Measurements from ENCODE around the gene ATP6V1F.
A peak's percentile ranks its signal among the peaks of the same experiment; 100 is the strongest.

Gene ATP6V1F, protein sequence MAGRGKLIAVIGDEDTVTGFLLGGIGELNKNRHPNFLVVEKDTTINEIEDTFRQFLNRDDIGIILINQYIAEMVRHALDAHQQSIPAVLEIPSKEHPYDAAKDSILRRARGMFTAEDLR

DNA sequence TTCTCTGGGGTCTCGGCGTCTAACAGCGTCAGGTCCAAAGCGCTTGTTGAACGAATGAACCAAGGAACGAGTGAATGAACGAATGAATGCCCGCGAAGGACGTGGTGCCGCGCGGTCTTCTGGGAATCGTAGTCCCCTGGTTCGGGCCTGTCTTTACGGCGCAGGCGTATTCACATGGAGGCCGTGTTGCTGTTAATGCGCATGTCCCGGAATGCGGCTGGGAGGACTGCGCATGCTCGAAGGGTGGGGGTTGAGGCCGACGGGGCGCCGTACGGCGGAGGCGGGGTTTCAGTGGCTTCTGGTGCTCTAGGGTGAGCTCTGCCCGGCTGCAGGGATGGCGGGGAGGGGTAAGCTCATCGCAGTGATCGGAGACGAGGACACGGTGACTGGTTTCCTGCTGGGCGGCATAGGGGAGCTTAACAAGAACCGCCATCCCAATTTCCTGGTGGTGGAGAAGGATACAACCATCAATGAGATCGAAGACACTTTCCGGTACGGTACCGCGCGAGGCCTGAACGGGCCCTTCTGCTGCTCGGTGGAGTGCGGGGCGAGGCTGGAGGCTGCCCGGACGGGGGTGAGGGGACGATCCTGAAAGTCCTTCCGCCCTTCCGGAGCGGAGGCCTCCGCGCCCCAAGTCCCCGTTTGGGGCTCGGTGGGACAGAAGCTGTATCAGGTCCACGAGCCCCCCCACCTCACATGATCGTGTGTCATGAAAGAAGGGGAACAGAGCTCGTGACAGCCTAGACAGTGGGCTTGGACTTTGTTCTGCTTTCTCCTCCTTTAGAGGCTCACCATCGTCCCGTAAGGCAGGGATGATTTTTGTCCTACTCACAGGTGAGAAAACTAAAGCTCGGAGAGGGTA, at the start of gene ATP6V1F:
Gene ATP6V1F, plus strand, starts transcription at position 286 of the 862 bp plus-strand sequence. Its CDS starts 49 bp downstream, at position 335.
- Histone ChIP-seq H3K9me3 (ENCODE audit: control insufficient read depth, insufficient read depth, low read length) (no peaks in the 10 kb centered on the region), H3K27ac (ENCODE audit: low read length) (no peak within 1 kb of the TSS), H3K4me3 (ENCODE audit: low read length) (peak within 1 kb of the TSS; percentile 62), H3K36me3 (ENCODE audit: control insufficient read depth, insufficient read depth, low read length) (0 out of 2 replicates have a peak, but pooled peaks cover 3% of the 10 kb centered on the region), H3K27me3 (ENCODE audit: control insufficient read depth, insufficient read depth, low read length) (no peaks in the 10 kb centered on the region), H3K4me1 (ENCODE audit: control insufficient read depth, insufficient read depth, low read length) (no peaks in the 10 kb centered on the region)
- WGBS (ENCODE audit: insufficient coverage, insufficient read length) = no CpG with 5 or more reads among the region's 65 CpGs
- DNase-seq (ENCODE audit: low read depth, low spot score) = peak; percentile 97

DNA sequence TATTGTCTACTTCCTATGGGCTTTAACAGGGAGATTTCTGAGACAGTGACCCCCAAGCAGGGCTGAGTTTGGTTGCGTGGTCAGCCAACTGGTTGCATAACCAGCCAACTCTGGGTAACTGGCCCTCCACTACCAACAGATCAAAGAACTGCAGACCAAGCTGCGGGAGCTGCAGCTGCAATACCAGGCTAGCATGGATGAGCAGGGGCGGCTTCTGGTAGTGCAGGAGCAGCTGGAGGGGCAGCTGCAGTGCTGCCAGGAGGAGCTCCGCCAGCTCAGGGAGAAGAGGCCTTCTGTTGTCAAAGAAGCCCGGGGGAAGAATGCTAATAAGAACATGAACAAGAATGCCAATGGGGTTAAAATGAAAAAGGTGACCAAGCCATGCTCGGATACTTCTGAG, 48.2 kb upstream of the ATP6V1F start:
- Histone ChIP-seq H3K27me3 (ENCODE audit: control insufficient read depth, insufficient read depth, low read length) (no peaks in the 10 kb centered on the region), H3K4me3 (ENCODE audit: low read length) (no peak overlapping the region), H3K9me3 (ENCODE audit: control insufficient read depth, insufficient read depth, low read length) (no peaks in the 10 kb centered on the region), H3K27ac (ENCODE audit: low read length) (no peak overlapping the region), H3K4me1 (ENCODE audit: control insufficient read depth, insufficient read depth, low read length) (0 out of 2 replicates have a peak, but pooled peaks cover 3% of the 10 kb centered on the region), H3K36me3 (ENCODE audit: control insufficient read depth, insufficient read depth, low read length) (peaks cover 2% of the 10 kb centered on the region; the same call in 1 of the 2 replicates)
- DNase-seq (ENCODE audit: low read depth, low spot score) = no peak
- WGBS (ENCODE audit: insufficient coverage, insufficient read length) = no CpG with 5 or more reads among the region's 6 CpGs

DNA sequence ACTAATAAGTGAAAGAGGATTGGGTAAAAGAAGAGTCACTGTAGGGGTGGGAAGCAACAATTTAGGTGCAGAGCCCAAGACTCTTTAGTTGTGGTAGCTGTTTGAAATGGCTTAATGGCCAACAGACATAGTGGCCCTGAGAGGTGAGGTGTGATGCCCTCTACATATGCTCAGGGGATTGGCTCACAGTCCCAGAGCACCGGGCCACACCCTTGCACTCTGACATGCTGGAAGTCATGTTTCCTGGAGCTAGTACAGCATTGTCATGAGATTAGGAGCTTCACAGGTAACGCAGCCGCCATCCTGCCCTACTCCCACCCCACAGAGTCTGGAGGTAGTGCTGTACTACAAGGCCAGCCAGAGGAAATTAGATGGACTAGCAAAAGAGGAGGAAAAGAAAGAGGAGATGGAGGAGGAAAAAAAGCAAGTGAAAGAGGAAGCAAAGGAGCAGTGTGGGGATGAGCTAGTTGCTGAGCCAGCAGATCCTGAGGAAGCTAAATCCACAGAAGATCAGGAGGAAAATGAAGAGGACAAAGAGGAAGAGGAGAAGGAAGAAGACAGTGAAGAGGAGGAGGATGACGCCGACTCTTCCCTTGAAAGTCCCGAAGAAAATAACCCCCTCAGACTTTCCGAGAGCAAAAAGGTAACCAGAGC, 47.2 kb upstream of the ATP6V1F start:
- no peak for DNase-seq (ENCODE audit: low read depth, low spot score)
- Histone ChIP-seq H3K9me3 (ENCODE audit: control insufficient read depth, insufficient read depth, low read length) (no peaks in the 10 kb centered on the region), H3K27ac (ENCODE audit: low read length) (no peak overlapping the region), H3K36me3 (ENCODE audit: control insufficient read depth, insufficient read depth, low read length) (no peaks in the 10 kb centered on the region), H3K4me1 (ENCODE audit: control insufficient read depth, insufficient read depth, low read length) (0 out of 2 replicates have a peak, but pooled peaks cover 3% of the 10 kb centered on the region), H3K27me3 (ENCODE audit: control insufficient read depth, insufficient read depth, low read length) (no peaks in the 10 kb centered on the region), H3K4me3 (ENCODE audit: low read length) (no peak overlapping the region)
- no CpG with 5 or more reads among the region's 7 CpGs for WGBS (ENCODE audit: insufficient coverage, insufficient read length)

DNA sequence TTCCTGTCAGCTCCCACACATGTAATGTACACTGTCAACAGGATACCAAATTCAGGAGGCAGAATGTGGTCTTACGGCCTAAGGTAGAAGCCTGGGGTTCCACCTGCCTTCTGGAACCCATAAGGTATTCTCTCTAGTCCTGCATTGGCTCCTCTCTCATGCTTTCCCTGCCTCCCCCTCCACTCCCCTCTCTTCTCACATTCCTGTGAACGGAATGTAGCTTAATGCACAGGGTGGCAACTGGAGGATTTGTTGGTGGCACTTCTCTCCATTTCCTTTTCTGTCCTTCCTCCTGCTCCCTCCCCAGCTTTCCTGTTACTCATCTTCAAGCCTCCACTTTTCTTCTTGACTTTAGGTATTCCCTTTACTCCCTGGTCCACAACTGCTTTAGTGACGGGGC, 44.0 kb upstream of the ATP6V1F start:
- Histone ChIP-seq H3K4me3 (ENCODE audit: low read length) (no peak overlapping the region), H3K27me3 (ENCODE audit: control insufficient read depth, insufficient read depth, low read length) (no peaks in the 10 kb centered on the region), H3K9me3 (ENCODE audit: control insufficient read depth, insufficient read depth, low read length) (no peaks in the 10 kb centered on the region), H3K27ac (ENCODE audit: low read length) (no peak overlapping the region), H3K36me3 (ENCODE audit: control insufficient read depth, insufficient read depth, low read length) (no peaks in the 10 kb centered on the region), H3K4me1 (ENCODE audit: control insufficient read depth, insufficient read depth, low read length) (no peaks in the 10 kb centered on the region)
- no CpG with 5 or more reads among the region's 3 CpGs for WGBS (ENCODE audit: insufficient coverage, insufficient read length)
- DNase-seq (ENCODE audit: low read depth, low spot score) = no peak

DNA sequence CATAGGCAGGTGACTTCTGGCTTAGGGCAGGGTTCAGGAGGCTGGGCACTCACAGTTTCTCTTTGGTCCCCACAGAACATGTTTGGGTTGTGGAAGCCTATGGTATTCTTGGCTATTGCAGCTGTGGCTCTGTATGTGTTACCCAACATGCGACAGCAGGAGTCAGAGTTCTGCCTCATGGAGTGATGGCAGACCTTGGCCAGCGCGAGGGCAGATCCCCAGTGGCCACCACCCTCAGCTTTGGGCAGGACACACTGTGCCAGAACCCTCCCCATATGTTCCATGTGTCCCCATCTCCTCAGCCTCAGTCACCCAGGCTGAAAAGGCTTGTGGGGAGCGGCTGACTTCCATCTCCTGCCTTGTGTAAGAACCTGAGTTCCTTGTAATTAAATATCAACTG, 40.9 kb upstream of the ATP6V1F start:
- H3K36me3 ChIP-seq (ENCODE audit: control insufficient read depth, insufficient read depth, low read length) = no peaks in the 10 kb centered on the region
- no CpG with 5 or more reads among the region's 4 CpGs for WGBS (ENCODE audit: insufficient coverage, insufficient read length)
- no peak for DNase-seq (ENCODE audit: low read depth, low spot score)

DNA sequence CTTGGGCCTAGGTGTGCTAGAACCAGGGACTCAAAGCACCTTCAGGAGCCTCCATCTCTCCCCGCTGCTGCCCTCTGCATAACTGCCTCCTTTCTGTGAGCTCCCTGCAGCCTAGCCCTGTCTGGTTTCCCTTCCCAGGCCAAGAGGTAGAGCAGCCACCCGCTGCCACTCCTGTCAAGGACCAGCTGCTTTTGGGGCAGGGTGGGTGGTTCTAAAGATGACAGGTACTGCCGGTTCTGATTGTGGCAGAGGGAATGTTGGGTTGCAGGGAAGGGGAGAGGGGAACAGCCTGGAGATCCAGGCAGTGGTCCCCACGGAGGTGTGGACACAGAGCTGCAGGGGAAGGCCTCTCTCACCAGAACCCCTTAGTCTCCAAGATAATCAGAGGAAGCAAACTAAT, 36.1 kb upstream of the ATP6V1F start:
- no peaks in the 10 kb centered on the region for H3K36me3 ChIP-seq (ENCODE audit: control insufficient read depth, insufficient read depth, low read length)
- H3K27ac ChIP-seq (ENCODE audit: low read length) = no peak overlapping the region
- no peaks in the 10 kb centered on the region for H3K9me3 ChIP-seq (ENCODE audit: control insufficient read depth, insufficient read depth, low read length)
- H3K4me1 ChIP-seq (ENCODE audit: control insufficient read depth, insufficient read depth, low read length) = peaks cover 6% of the 10 kb centered on the region; the same call in 1 of the 2 replicates
- WGBS (ENCODE audit: insufficient coverage, insufficient read length) = no CpG with 5 or more reads among the region's 4 CpGs
- no peak for DNase-seq (ENCODE audit: low read depth, low spot score)
- no peak overlapping the region for H3K4me3 ChIP-seq (ENCODE audit: low read length)
- peaks cover 8% of the 10 kb centered on the region; the same call in 1 of the 2 replicates for H3K27me3 ChIP-seq (ENCODE audit: control insufficient read depth, insufficient read depth, low read length)

More for the DNA sequence above, 40.9 kb upstream of the ATP6V1F start:
- no peak overlapping the region for H3K4me3 ChIP-seq (ENCODE audit: low read length)
- H3K27ac ChIP-seq (ENCODE audit: low read length) = no peak overlapping the region
- no peaks in the 10 kb centered on the region for H3K4me1 ChIP-seq (ENCODE audit: control insufficient read depth, insufficient read depth, low read length)
- H3K27me3 ChIP-seq (ENCODE audit: control insufficient read depth, insufficient read depth, low read length) = no peaks in the 10 kb centered on the region
- H3K9me3 ChIP-seq (ENCODE audit: control insufficient read depth, insufficient read depth, low read length) = no peaks in the 10 kb centered on the region

DNA sequence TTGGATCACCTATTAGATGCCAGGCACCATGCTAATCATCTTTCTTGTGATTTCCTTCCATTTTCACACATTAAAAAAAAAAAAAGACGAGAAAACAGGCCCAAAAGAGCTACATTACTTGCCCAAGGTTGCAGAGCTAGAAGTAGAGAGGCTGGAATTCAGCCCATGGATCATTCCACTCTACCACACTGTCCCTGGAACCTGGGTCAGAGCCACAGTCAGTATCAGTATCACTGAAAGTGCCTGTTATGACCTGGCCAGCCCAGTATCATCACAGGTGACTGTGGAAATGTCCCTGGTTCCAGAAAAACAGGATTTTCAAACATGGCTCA, 35.8 kb upstream of the ATP6V1F start:
- Histone ChIP-seq H3K4me1 (ENCODE audit: control insufficient read depth, insufficient read depth, low read length) (peaks cover 6% of the 10 kb centered on the region; the same call in 1 of the 2 replicates), H3K27ac (ENCODE audit: low read length) (no peak overlapping the region), H3K36me3 (ENCODE audit: control insufficient read depth, insufficient read depth, low read length) (no peaks in the 10 kb centered on the region), H3K4me3 (ENCODE audit: low read length) (no peak overlapping the region), H3K9me3 (ENCODE audit: control insufficient read depth, insufficient read depth, low read length) (no peaks in the 10 kb centered on the region), H3K27me3 (ENCODE audit: control insufficient read depth, insufficient read depth, low read length) (peaks cover 8% of the 10 kb centered on the region; the same call in 1 of the 2 replicates)
- WGBS (ENCODE audit: insufficient coverage, insufficient read length) = no CpG with 5 or more reads among the region's 1 CpG
- DNase-seq (ENCODE audit: low read depth, low spot score) = no peak

DNA sequence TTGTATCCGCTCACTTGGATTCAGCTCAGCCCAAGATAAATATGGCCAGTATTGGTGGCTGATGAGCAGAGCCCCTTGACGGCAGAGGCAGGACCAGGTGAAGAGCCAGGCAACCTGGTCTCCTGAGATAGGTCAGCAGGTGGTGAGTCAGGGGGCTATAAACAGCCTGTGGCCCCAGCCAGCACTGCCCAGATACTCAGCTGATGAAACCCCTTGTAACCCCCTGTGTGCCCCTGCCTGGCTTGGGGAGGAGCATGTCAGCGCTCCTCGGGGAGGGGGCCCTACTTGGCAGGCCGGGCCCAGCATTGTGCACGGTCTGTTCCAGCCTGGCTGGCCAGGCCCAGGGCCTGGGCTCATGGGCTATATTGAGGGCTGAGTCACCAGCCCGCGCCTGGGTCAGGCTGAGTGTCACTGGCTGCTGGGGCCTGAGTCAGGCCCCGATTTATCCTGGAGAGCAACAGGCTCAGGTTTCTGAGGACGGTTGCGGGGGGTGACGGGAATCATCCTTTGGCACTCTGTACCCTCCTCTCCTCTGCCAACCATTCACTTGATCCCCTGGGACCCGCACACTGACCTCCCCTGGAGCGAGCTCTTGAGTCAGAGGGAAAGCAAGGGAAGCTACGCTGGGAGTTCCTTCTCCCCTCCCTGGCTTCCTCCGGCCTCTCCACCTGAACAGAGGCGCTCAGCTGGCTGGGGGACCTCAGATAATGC, 35.3 kb upstream of the ATP6V1F start:
- WGBS (ENCODE audit: insufficient coverage, insufficient read length) = no CpG with 5 or more reads among the region's 17 CpGs
- H3K4me3 ChIP-seq (ENCODE audit: low read length) = no peak overlapping the region
- no peak for DNase-seq (ENCODE audit: low read depth, low spot score)
- no peaks in the 10 kb centered on the region for H3K36me3 ChIP-seq (ENCODE audit: control insufficient read depth, insufficient read depth, low read length)
- peaks cover 6% of the 10 kb centered on the region; the same call in 1 of the 2 replicates for H3K4me1 ChIP-seq (ENCODE audit: control insufficient read depth, insufficient read depth, low read length)
- H3K9me3 ChIP-seq (ENCODE audit: control insufficient read depth, insufficient read depth, low read length) = no peaks in the 10 kb centered on the region
- H3K27ac ChIP-seq (ENCODE audit: low read length) = no peak overlapping the region
- peaks cover 8% of the 10 kb centered on the region; the same call in 1 of the 2 replicates for H3K27me3 ChIP-seq (ENCODE audit: control insufficient read depth, insufficient read depth, low read length)

DNA sequence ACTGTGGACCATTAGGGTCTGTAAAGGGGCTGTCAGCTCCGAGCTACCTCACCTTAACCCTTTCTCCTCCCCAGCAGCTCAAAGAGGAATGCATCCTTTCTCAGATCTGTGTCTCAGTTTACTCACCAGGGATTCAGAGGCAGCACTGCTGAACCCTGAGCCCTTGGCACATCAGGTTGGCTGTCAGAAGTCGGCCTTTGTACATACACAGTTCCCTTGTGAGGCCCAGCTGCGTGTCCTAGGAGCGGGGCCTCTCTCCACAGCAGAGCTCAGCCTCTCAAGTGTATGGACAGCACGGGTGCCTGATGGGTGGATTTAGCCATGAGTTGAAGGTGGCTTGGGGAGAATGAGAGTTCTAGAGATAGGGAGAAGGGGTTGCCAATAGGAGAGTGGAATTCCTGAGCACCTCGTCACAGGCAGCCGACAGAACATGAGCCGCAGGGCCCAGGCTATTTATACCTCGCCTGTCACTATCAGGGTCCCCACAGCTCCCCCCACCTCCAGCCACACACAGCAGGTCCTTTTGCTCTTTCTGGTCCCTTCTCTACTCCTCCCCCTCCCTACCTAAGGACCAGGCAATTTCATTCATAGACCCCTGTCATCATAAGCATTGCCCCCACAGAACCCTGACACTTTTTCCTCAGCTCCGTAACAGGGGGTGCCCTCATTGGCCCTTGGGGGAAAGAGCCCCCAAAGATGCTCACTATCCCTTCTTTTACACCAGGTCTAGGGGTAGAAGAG, 34.5 kb upstream of the ATP6V1F start:
- Histone ChIP-seq H3K4me3 (ENCODE audit: low read length) (no peak overlapping the region), H3K27ac (ENCODE audit: low read length) (no peak overlapping the region), H3K4me1 (ENCODE audit: control insufficient read depth, insufficient read depth, low read length) (peaks cover 9% of the 10 kb centered on the region; the same call in 1 of the 2 replicates), H3K36me3 (ENCODE audit: control insufficient read depth, insufficient read depth, low read length) (no peaks in the 10 kb centered on the region), H3K9me3 (ENCODE audit: control insufficient read depth, insufficient read depth, low read length) (no peaks in the 10 kb centered on the region), H3K27me3 (ENCODE audit: control insufficient read depth, insufficient read depth, low read length) (peaks cover 8% of the 10 kb centered on the region; the same call in 1 of the 2 replicates)
- no peak for DNase-seq (ENCODE audit: low read depth, low spot score)
- no CpG with 5 or more reads among the region's 10 CpGs for WGBS (ENCODE audit: insufficient coverage, insufficient read length)
